ENCODE measurements around the gene SRGAP2C. TPM values are rescaled to one million over a fixed set of nuclear protein-coding genes. Genes with fewer than 3 reads are reported as not detected.
"Not testable (repeated sequence)": the region's sequence is repeated elsewhere in the genome, so short reads cannot be mapped to it uniquely, and the experiment has no call there.

SRGAP2C gene
- total and polyA plus RNA-seq, 11 donors, result 2.2 to 23.2 (median 7.7) TPM

DNA sequence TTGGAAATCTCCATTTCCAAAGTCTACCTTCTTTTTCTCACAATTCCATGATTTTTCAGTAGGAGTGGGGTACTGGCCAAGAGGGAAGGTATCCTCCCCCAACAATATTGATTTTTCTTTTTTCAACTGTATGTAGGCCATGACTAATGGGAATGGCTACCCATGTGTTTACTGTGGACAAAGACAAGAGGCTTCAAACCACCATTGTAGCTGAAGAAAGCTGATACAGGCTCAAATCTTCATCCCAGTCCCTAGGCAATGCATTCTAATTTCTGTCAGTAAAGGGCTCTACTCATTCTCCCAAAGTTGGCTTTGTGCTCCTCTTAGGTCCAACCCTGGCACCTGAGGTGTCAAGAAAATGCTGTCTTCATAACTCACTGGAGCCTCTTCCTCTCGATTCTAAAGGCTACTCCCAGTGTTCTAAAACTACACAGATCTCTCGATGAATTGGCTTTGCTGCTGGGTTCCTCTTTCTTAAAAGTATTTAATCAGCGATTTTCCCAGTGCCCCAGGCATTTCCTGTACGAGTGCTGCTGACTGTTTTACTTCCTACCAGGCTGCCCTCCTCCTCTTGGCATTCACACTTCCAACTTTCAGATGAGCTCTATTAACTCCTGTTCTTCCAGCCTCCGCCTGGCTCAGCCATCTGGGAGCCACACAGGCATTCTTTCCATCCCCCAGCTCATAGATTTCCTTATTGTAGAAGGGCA lies 171.1 kb downstream of the SRGAP2C start:
- peak in 3 of 4 donors; percentile 56 to 81 (median 74) for ATAC-seq
- H3K4me1 ChIP-seq; H3K36me3 ChIP-seq; H3K9me3 ChIP-seq; H3K27me3 ChIP-seq; H3K27ac ChIP-seq; DNase-seq; H3K4me3 ChIP-seq; intact Hi-C loops (cut with DNase I): not testable (repeated sequence)
- no CpG with 5 or more reads among the region's 5 CpGs for WGBS, 4 donors

DNA sequence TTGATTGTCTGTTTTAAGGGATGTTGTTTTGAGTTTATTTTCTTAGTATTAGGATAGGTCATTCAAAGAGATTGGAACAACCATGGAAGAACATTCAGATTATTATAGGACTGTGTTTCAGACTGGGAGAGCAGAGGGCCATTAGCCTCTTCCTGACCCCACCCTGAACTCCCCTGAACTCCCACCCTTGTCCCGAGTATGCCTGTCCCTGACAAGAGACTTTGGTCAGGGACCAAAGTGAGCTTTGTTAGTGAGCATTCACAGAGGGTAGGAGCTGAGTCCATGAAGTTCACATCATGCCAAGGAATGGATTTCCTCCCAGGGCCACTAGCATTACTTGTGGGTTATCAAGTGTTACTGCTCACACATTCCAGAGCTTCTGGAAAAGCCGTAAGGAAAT lies 172.0 kb downstream of the SRGAP2C start:
- H3K27me3 ChIP-seq; H3K27ac ChIP-seq; H3K9me3 ChIP-seq; intact Hi-C loops (cut with DNase I); H3K4me3 ChIP-seq; DNase-seq; H3K4me1 ChIP-seq; ATAC-seq; H3K36me3 ChIP-seq: not testable (repeated sequence)
- 25 to 59% (median 50%) methylated on average over 1 of the region's 2 CpGs; no CpG with 5 or more reads in 1 of the 4 donors for WGBS, 4 donors

DNA sequence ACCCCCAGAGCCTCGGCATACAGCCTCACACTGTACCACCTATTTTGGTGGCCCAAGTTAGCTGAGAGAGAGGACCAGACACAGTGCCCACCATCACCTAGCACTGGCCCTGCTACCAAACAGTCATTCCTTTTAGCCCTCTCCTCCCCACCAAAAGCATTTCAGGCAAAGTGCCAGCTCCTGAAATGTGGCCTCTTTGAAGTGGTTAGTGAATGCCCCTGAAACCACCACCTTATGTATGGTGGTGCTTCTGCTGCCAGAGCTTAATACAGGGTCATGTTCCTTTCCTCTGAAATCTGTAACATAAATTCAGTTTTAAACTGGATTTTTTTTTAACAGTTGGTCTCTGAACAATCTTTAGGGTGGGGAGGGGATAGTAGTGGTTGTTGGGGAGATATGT lies 175.8 kb downstream of the SRGAP2C start:
- H3K4me3 ChIP-seq; H3K27me3 ChIP-seq; H3K36me3 ChIP-seq; H3K9me3 ChIP-seq; intact Hi-C loops (cut with DNase I); H3K27ac ChIP-seq; DNase-seq; ATAC-seq; H3K4me1 ChIP-seq: not testable (repeated sequence)
- no CpG with 5 or more reads among the region's 1 CpG for WGBS, 4 donors

DNA sequence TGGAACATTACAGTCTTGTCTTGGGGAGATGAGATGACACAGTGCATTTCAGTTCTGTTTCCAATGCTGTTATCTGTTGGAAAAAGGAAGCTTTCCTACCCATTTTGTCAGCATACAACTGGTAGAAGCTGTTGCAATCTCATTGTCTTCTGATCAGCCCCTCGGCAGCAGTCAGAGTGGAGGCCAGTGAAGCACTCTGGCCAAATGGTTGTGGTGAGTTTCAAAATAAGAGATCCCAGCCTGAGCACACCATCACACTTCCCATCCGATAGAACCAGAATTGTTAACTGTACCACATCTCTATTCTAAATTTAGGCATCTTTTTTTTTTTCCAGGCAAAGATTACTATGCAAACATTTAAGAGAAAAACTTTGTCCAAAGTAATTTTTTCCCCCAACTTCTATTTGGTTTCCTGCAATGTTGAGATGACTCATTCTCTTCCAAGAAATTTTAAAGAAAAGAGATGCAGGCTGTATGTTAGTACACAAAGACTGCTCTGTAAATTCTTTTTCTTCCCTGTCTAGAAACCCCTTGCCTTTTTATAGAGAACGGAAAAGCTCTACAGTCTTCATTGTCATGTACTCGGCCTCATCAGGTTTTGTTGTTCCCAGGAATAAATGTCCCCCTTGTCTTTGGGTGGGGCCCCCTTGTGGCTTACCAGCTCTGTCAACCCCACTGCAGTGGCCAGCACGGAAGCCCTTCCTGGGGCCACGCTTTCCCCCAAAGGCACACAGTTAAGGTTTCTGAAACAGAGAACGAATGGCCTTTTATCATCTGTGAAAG lies 176.9 kb downstream of the SRGAP2C start:
- 50 to 62% (median 60%) methylated on average over 1 of the region's 7 CpGs for WGBS, 4 donors
- intact Hi-C loops (cut with DNase I), result not testable (repeated sequence)

DNA sequence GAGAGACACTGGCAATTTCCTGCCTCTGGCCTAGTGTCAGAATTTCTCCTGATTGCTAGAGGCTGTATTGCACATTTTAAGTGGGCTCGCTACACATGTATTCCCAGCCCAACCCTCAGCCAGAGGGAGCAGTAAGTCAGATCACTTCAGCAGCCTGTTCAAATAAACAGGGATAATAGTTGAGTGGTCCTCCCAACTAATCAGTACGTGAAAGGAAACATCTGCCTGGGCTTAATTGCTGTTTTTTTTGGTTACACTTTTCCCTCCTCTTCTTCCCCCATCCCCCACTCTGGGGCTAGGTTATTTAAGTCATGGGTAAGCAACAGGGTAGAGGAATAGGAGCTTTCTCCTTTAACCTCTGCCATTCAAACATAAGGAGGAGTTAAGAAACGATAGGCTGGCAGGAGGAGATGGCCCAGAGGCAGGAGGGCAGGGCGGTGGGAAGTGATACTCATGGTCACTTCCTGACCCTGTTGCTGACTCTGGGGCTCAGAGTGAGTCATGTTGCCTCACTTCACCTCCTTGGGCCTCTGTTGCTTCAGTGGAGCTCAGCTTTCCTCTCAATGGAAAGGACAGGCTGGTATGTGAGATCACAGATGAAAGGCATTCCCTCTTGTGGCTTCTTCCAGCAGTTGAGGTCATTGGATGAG lies 177.6 kb downstream of the SRGAP2C start:
- intact Hi-C loops (cut with DNase I); H3K4me3 ChIP-seq; H3K4me1 ChIP-seq; H3K9me3 ChIP-seq; H3K36me3 ChIP-seq; H3K27me3 ChIP-seq: not testable (repeated sequence)
- peak; percentile 37 to 92 (median 87) for ATAC-seq
- 38 to 50% (median 46%) methylated on average over 3 to 4 of the region's 4 CpGs for WGBS, 4 donors
- H3K27ac ChIP-seq, result peak overlapping the region in 1 of 12 donors; percentile 58
- peak; percentile 7 to 66 (median 46) for DNase-seq

More for the DNA sequence above, 176.9 kb downstream of the SRGAP2C start:
- H3K4me3 ChIP-seq, H3K9me3 ChIP-seq, DNase-seq, H3K4me1 ChIP-seq, H3K36me3 ChIP-seq, H3K27me3 ChIP-seq: not testable (repeated sequence)
- peak; percentile 61 to 84 (median 74) for ATAC-seq
- peak overlapping the region in 1 of 12 donors; percentile 73 for H3K27ac ChIP-seq

DNA sequence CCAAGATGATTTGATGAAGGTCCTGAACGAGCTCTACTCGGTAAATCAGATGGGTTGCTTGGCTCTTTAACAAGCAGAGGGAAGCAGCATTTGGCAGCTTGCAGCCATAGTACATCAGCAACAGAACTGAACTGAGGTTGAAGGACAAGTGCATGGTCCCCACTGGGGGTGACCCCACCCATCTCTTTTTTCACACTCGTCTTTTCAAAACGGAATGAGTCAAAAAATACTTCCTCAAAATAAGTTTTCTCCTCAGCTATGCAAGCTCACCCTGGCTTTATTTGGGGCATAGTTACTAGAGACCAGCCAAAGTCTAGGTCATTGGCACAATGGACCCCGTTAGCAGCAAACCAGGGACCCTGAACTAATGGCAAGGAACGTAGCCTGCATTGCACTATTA lies 180.5 kb downstream of the SRGAP2C start:
- H3K36me3 ChIP-seq; H3K27me3 ChIP-seq; DNase-seq; H3K4me3 ChIP-seq; H3K4me1 ChIP-seq; ATAC-seq; intact Hi-C loops (cut with DNase I); H3K9me3 ChIP-seq; H3K27ac ChIP-seq: not testable (repeated sequence)
- WGBS, 4 donors, result 90 to 100% (median 95%) methylated on average over 2 to 4 of the region's 6 CpGs

DNA sequence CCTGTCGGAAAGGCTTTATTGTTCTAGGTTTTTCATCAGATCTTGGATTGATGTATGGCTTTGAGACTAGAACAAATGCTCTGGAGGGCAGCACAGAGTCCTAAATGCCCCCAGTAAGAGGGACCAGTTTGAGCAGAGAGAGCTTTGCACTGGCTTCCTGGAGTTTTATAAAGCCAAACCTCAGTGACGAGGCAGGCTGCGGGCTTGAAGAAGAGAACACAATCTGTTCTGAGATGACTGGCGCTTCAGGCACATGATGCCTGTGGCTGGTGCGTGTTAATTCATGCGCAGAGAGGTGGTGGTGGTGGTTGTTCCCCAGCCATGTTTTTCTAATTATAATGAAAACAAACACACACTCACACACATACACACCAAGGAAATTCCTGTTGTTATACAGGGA lies 180.9 kb downstream of the SRGAP2C start:
- ATAC-seq (peak in 2 of 4 donors; percentile 9 to 10), DNase-seq (peak in 2 of 5 donors; percentile 11 to 21)
- H3K9me3 ChIP-seq; intact Hi-C loops (cut with DNase I); H3K27me3 ChIP-seq; H3K4me3 ChIP-seq; H3K4me1 ChIP-seq; H3K36me3 ChIP-seq; H3K27ac ChIP-seq: not testable (repeated sequence)
- WGBS, 4 donors, result 82 to 97% (median 89%) methylated on average over 4 to 6 of the region's 6 CpGs; no CpG with 5 or more reads in 1 of the 4 donors

DNA sequence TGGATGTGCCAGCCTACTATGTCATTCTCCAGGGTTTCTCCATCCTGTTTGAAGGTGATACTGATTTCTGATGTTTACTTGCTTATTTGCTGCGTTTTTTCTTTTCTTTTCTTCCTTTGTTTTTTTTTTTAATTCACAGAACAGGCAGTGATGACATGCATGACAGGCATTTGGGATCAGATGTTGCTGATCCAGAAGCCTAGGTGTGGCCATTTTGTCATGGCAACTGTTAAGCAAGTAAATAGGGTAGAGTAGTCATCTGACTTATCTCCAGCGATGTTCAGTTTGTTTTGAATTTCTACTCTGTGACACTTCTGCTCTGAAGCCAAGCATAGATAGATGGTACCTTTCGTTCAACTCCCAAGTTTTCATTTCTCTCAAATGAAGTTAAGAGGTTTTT lies 181.4 kb downstream of the SRGAP2C start:
- DNase-seq; H3K27me3 ChIP-seq; intact Hi-C loops (cut with DNase I); H3K27ac ChIP-seq; H3K36me3 ChIP-seq; H3K4me1 ChIP-seq; ATAC-seq; H3K9me3 ChIP-seq; H3K4me3 ChIP-seq: not testable (repeated sequence)
- 75 to 93% methylated on average over 1 of the region's 3 CpGs; no CpG with 5 or more reads in 2 of the 4 donors for WGBS, 4 donors

DNA sequence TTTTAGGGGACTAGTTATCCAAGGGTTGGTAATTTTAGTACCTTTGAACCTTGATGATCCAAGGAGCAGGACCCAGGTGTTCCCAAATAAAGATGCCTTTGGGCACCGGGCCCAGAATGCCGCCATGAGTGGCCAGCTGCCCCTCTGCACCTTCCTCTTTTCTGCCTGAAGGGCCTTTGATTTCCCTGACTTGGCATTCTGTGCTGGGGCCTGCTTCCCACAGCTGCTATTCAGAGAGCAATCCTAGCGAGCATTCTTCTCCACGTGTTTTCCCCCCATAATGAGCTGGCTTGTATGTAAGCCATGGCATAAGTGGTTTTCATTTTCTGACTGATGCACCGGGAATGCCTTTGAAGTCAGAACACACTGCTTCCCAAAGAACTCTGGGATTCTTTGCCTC lies 184.1 kb downstream of the SRGAP2C start:
- H3K4me1 ChIP-seq; H3K27me3 ChIP-seq; H3K27ac ChIP-seq; H3K4me3 ChIP-seq; DNase-seq; intact Hi-C loops (cut with DNase I); H3K9me3 ChIP-seq; H3K36me3 ChIP-seq: not testable (repeated sequence)
- WGBS, 4 donors, result no CpG with 5 or more reads among the region's 5 CpGs
- ATAC-seq, result peak in 3 of 4 donors; percentile 42 to 73 (median 61)

DNA sequence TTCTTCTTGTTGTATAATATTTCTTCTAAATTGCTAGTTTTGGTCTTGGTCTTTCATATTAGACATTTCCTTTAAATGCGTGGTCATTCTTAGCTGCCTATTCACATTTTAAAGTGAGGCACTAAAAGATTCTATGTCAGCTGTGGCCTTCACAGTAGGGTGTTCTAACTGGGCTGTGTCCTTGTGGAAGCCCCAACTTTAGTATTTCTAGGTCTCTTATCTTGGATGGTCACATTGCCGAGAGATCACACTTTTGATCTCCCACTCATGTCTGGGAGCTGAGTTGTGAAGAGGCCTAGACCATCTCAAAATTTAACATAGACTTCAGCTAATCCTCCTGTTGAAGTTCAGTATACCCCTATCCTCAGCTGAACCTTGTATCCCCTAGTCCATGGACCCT lies 185.2 kb downstream of the SRGAP2C start:
- intact Hi-C loops (cut with DNase I); H3K4me3 ChIP-seq; ATAC-seq; H3K27ac ChIP-seq; DNase-seq; H3K9me3 ChIP-seq; H3K27me3 ChIP-seq; H3K4me1 ChIP-seq; H3K36me3 ChIP-seq: not testable (repeated sequence)
- WGBS, 4 donors, result 97 to 100% (median 99%) methylated on average over 1 to 2 of the region's 2 CpGs; no CpG with 5 or more reads in 1 of the 4 donors
